ENCODE measurements around the gene IPO11.

The IPO11 gene

DNA sequence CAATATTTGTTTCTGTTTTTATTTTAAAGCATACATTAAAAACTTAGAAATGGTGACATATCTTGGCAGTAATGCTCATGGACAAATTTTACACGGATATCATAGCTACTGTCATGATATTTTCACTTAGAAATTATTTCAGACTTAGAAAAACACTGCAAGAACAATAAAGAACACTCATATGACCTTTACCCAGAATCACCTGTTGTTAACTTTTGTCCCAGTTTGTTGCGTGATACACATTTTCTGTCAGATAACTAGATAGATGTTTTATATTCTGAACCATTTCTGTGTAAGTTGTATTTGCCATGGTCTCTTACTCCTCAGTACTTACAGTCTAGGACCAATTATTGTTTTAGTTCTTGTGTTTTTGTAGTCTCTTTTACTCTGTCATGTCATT is 162.5 kb downstream of the IPO11 start:
- no peak for DNase-seq

DNA sequence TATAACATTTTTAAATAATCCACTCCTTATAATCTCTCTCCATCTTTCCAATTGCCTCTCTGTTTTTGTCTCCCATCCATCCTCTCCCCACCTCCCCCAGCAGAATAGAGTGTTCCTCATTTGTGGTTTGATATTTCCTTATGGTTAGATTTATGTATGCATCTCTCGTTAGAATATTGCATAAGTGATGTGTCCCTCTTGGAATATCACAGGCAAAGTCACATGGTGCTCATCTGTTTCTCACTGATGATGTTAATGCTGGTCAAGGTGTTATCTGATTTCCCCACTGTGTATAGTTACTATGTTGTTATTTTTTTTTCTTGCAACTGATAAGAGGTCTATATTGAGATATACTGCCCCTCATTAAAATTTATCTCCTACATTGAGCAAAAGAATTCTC is 162.9 kb downstream of the IPO11 start:
- DNase-seq: no peak

DNA sequence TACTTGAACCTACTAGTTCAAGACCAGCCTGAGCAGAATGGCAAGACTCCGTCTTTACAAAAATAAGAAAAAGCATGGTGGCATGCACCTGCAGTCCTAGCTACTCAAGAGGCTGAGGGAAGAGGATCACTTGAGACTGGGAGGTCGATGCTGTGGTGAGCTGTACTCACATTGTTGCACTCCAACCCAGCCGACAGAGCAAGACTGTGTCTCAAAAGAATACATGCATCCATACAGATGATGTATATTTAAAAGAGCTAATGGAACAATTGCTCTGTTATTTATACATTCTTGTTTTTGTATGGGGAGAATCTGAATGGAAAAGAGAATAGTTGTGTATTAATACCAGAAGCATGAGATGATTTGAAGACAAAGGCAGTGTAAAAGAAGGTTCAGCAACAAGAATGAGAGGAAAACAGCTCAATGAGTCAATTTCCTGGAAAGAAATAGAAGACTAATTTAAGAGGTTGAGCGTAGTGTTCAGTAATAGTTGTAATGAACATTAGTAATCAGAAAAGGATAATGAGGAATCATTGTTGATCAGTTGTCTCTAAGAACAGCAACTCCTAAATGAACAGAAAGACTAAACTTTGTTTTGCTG is 164.1 kb downstream of the IPO11 start:
- DNase-seq: no peak

DNA sequence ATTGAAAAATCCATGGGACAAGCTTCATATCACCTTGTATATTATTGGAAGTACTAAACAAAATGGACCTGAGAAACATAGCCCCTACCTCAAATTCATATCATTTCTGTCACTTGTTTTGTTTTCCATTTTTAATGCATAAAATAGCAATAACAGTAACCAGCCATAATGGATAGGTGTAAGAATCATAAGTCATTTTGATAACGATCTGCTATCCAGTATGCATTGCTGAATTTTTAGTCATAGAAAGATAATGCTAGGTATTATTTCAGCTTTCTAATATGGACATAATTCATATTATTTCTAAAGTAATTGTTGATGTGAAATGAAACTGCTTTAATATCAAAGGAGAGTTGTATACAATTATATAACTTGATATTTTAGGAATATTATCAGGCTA is 164.9 kb downstream of the IPO11 start:
- no peak for DNase-seq

DNA sequence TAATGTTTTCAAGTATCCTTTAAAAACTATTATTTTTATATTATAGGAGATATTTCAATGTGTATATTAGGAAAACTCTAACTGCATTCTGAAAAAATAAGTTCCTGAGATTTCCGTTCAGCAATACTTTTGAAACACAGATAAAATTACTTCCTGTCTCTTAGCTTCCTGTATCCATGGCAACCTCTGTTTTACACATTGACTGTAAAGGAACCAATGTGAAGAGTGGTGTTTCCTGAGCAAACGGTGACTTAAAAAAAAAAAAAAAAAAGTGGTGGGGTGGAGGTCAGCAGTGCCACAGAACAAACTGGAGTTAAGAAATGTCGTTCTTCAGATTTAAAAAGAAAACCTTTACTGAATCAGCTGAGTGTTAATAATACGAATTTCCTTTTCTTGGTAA is 166.0 kb downstream of the IPO11 start, which contains the start of gene LRRC70:
TSS of gene LRRC70 (plus strand) at position 280 of the 400 bp plus-strand sequence. CDS start 620 bp downstream, outside the sequence.
- DNase-seq: peak; percentile 20

DNA sequence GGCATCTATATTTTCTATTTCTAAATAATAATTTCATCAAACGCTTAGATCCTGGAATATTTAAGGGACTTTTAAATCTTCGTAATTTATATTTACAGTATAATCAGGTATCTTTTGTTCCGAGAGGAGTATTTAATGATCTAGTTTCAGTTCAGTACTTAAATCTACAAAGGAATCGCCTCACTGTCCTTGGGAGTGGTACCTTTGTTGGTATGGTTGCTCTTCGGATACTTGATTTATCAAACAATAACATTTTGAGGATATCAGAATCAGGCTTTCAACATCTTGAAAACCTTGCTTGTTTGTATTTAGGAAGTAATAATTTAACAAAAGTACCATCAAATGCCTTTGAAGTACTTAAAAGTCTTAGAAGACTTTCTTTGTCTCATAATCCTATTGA is 167.2 kb downstream of the IPO11 start:
- DNase-seq: no peak

DNA sequence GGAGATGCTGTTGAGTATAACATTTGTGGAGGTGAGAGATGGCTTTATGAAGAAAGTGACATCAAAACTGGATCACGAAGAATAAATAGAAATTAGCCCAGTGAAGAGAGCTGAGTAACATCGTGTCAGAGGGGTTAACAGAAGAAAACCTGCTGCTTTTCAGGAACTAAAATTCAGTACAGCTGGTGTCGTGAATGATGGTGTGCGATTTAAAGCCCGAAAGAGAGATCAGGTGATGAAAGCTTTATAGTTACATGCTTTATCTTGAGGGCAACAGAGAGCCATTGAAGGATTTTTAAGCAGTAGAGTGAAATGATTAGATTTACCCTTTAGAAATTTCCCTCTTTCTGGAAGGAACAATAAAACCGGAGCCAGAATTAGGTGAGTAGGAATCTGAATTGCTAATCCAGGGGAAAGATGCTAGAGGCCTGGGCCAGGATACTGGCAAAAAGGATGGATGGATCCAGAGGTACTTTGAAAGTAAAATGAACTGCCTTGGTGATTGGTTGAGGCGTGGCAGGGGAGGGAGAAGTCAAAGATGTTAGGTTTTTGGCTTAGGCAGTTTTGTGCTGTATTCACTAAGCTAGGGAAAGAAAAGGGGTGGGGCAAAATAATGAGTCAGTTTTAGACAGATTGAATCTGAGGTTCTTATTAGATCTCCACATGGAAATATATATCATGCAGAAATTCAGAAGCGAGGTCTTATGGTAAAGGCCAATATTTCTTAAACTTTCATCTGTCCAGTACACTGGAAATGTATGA is 169.5 kb downstream of the IPO11 start:
- DNase-seq: no peak

DNA sequence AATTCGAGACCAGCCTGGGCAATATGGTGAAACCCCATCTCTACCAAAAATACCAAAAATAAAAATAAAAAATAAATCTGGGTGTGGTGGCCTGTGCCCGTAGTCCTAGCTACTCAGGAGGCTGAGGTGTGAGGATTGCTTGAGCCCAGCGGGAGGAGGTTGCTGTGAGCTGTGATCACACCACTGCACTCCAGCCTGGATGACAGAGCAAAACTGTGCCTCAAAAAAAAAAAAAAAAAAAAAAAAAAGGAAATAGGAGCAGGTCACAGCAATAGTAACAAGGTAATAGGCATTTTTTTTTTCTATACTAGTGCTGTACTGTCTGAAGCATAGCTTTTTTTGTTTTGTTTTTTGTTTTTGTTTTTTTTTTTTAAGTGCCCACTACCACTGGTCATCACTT is 171.8 kb downstream of the IPO11 start:
- no peak for DNase-seq

DNA sequence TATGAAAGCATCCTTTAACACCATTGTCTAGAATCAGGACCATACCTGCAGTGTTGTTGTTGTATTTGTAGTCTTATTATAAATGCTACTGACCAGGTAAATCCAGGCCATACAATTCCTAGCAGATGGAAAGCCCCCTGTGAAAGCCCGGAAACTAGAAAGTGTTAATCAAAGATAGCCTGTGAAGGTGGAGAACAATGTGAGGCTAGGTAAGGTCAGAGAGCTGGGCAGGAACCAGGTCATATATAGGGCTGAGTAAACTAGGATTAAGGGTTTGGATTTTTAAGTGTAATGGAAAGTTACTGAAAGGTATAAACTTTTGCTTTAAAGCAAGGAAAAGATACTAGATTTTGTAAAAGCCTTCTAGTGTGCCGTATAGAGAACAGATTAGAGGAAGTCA is 172.7 kb downstream of the IPO11 start:
- DNase-seq: no peak

DNA sequence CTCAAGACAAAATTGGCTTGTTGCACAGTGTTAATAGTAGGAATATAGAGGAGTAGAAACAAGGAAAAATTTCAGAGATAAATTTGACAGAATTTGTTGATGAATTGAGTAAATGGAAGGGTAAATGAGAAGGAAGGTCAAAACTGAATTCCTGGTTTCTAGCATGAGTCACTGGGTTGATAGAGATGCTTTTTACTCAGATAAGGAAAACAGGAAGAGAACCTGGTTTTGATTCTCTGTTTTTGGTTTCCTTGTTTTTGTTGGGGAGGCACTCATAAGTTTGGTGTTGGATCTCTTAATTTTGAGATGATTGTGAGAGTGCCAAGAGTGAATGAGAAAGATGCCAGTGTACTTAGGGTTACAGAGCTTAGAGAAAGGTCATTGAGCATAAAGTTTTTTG is 173.2 kb downstream of the IPO11 start:
- DNase-seq: no peak

DNA sequence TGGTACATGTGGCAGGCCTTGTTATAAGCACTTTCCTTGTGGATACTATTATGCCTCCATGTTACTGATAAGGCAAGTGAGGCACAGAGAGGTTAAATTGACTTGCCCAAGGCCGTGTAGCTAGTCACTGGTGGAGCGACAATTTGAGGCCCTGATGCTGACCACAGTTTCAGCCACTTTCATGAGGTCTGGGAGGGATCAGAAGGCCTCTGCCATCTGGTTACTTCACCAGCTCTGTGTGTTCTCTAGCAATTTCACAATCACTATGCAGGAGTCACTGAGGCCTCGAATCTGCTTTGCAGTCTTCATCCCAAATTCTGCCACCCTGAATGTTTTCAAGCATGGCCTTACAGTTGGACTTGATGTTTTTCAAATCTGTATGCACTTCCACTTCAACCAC is 175.2 kb downstream of the IPO11 start:
- no peak for DNase-seq

DNA sequence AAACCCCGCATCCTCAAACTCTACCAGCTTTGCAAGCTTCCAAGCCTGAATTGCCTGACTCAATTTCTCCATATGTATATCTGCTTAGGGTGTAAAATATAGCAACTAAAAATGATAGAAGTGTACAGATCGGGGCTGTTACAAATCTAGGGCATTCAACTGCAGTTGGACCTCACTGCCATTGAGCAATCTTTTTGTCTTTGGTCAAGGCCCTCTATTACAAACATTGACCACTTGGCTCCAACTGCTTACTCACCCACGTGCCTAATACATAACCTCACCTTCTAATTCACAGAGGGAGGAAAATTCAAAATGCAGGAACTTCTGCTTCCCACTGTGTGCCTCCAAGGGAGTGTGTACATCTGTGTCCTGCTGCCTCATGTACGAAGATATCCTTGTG is 176.1 kb downstream of the IPO11 start:
- no peak for DNase-seq

DNA sequence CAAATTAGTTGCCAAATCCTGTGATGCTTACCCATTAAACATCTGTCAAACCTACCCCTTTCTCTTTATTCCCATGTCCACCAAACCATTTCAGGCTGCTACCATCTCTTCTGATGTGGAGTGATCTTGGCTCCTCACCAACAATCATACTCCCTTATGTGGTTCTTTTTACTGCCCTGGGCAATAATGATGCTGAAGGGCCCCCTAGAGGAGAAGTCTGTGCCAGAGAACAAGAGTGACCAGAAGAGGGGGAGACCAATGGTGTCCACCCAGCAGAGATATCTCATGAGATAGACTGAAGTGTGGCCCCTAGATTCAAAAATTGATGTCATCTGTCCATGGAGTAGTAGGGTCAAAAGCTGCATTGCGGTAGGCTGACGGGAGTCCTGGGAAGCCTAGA is 176.9 kb downstream of the IPO11 start:
- no peak for DNase-seq

DNA sequence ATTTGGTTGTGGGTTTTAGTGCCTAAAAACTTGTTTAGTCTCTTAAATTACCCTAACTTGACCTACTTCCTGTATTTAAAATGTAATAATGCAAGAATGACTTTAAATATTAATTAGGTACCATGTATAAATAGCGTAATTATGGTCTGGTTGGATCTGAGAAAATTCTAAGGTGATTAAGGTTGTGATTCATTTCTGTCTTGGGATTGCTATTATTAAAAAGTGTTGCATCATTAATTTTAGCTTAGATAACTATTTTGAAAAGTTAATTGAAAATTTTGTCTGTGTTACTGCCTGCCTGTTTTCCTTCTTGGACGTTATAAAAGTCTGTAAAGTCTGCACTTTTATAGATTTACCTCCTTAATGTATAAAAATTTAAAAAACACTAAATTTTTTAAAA is 177.8 kb downstream of the IPO11 start:
- DNase-seq: no peak

DNA sequence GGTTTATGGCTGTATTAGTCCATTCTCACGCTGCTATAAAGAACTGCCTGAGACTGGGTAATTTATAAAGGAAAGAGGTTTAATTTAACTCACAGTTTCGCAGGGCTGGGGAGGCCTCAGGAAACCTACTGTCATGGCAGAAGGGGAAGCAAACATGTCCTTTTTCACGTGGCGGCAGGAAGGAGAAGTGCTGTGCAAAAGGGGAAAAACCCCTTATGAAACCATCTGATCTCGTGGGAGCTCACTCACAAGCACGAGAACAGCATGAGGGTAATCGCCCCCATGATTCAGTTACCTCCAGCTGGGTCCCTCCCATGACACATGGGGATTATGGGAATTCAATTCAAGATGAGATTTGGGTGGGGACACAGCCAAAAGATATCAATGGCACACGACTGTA is 180.0 kb downstream of the IPO11 start:
- DNase-seq: no peak

DNA sequence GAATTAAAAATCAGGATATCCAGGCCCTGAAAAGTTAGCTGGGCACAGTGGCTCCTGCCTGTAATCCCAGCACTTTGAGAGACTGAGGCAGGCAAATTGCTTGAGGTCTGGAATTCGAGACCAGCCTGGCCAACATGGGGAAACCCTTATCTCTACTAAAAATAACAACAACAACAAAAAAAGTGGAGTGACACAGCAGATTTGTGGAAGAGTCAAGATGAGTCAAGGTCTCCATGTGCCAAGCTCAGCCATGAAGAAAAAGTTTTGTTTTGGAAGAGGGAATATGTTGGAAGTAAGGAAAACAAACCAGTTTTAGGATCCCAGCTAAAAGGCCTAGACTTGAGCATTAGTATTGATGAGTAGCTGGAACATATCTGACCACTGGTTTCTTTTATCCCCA is 180.8 kb downstream of the IPO11 start:
- DNase-seq: no peak

DNA sequence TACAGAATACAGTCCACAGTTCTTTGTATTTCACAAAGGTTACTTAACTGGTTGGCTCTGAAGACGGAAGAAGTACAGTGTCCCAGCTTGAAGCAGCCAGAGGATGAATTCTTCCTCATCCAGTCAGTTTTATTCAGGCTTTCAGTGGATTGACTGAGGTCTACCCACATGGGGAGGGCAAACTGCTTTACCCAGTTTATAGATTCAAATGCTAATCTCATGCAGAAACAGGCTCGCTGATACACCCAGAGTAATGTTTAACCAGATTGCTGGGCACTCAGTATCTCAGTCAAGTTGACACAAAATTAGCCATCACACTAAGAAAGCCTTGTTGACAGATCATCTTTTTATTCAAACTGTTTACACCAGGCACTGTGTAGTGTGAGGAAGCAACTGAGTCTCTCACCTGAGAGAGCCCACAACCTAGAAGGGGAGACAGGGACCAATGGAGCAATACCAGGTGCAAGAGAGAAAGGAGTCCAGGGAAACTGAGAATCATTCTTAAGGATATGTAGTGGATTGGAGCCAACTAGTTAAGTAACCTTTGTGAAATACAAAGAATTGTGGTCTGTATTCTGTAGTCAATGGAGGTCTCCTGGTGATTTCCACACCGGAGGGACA is 181.9 kb downstream of the IPO11 start:
- DNase-seq: no peak

DNA sequence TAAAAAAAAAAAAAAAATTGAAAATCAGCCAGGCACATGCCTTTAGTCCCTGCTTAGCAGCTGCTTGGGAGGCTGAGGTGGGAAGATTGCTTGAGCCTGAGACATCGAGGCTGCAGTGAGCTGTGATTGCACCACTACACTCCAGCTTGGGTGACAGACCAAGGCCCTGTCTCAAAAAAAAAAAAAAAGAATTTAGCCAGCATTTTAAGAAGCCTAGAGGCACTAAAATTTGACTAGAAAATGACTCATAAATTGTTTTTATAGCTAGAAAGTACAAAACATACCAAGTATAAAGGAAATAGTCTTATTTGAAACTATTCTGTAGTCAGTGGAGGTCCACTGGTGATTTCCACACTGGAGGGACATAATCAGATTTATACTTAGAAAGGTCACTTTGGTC is 183.5 kb downstream of the IPO11 start:
- no peak for DNase-seq

DNA sequence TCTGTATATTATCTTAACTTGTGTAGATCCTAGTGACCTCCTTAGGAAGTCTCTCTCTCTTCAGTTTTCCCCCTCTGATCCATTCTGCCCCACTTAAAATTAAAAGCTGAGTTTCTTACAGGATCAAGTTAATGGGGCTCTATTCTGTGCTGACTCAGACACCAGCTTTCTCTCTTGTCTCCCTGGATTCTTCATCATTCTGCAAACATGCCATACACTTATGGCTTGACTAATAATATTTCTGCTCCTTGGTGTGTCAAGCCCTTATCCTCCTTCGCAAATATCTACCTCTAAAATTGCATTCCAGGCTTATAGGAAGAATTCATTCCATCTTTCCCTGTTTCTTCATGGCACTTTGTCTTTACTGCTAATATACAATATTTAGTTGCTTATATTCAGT is 184.1 kb downstream of the IPO11 start:
- DNase-seq: no peak

DNA sequence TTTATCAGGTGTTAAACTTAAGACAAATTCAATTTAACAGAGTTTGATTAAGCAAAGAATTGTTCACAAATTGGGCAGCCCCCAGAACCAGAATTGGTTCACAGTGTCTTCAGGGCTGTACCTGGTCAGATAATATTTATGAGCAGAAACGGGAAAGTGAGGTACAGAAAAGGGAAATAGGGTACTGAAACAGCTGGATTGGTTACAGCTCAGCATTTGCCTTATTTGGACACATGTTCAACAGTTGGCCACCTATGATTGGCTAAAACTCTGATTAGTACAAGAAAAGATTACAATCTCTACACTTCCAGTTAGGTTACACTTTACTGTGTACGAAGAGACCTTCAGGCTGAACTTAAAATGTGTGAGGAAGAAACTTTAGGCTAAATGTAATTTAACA is 184.8 kb downstream of the IPO11 start:
- no peak for DNase-seq

DNA sequence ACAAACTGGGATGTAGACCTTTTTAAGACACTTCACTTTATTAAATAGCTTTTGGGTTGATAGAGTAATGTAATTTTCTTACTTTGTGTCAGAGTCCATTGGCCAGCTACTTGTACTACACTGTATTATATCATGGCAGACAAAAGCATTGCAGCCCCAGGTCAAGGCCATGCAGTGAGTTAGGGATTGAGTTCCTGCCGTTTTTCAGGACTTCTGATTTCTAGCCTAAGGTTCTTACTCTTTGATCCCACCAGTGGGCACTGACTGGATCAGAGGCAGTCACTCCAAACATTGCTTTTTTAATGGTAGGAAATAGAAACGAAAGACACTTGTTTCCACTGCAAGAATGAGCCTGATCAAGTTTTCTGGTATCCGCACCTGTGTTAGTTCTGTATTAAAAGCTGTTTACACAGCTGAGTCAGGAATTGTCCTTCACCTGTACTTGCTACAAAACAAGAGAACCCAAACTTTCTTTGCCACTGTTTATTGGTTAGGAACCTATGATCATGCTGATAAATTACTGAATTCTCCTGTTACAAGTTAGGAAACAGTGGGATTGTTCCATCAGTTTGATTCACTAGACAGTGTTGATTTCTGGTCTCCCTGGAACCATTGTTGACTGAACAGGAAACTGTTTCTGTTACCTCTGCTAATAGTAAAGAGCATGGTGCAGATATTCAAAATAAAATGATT is 188.1 kb downstream of the IPO11 start:
- peak; percentile 34 for DNase-seq

DNA sequence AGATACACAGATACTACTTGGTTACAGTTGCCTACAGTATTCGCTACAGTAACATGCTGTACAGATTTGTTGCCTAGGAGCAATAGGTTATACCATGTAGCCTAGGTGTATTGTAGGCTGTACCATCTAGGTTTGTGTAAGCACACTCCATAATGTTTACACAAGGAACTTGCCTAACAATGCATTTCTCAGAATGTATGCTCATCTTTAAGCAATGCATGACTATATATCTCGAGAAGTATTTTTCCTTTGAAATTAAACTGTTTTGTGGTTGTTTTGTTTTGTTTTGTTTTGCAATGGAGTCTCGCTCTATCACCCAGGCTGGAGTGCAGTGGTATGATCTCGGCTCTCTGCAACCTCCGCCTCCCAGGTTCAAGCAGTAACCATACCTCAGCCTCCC is 191.4 kb downstream of the IPO11 start:
- no peak for DNase-seq

DNA sequence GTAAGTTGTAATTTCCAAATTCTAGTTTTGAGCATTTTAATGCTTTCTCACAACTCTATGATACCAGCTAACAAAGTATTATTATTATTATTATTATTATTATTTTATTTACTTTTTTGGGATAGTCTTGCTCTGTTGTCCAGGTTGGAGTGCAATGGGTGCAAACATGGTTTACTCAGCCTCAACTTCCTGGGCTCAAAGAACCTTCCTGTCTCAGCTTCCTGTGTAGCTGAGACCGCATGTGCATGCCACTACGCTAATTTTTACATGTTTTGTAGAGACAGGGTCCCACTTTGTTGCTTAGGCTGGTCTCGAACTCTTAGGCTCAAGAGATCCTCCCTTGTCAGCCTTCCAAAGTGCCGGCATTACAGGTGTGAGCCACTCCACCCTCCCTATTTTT is 193.1 kb downstream of the IPO11 start:
- DNase-seq: no peak

DNA sequence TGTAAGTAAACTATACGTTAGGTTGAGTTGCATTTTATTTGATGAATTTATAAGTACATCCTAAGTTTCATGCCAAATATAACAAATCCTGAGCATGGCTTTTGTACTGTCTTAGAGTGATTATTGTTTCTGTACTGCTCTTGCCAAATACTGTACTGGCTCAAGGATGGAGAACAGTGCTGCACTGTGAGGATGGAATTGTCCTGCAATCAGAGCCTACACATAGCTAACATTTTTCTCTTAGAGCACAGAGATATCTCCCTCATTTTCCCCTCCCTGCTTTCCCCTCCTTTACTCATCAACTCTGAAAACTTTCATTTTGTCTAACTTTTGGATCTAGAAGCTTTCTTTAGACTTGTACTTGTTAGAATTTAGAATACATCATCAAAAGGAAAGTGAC is 194.3 kb downstream of the IPO11 start:
- DNase-seq: no peak

Data from NCI-H69 (cell line).